OCI-LY1 (cell line): ENCODE measurements around the gene ARHGEF25.

Experiments
- H2AFZ ChIP-seq: fragments of 200-600 bp; sonication (generic), shearing (Covaris generic); 2 replicates; pipeline ENCODE4 v1.6.0; 2014; ENCODE audit warnings: antibody characterized with exemption, mild to moderate bottlenecking, low read length
- H3F3A ChIP-seq: fragments of 200-600 bp; sonication (generic), shearing (Covaris generic); 2 replicates; pipeline ENCODE4 v1.6.0; 2014; ENCODE audit warnings: mild to moderate bottlenecking, antibody characterized with exemption, low read length, moderate library complexity; ENCODE audit not compliant: insufficient read depth
- H3K27ac ChIP-seq: fragments of 200-600 bp; sonication (generic); 2 replicates; pipeline ENCODE4 v1.5.1; 2014; ENCODE audit warnings: low read length, mixed run types, mild to moderate bottlenecking, low read depth; ENCODE audit not compliant: poor library complexity, severe bottlenecking
- H3K27me3 ChIP-seq: fragments of 200-600 bp; sonication (generic); 2 replicates; pipeline ENCODE4 v1.6.0; 2014; ENCODE audit warnings: antibody characterized with exemption, mild to moderate bottlenecking, low read length, moderate library complexity; ENCODE audit not compliant: insufficient read depth
- H3K36me3 ChIP-seq: fragments of 200-600 bp; sonication (generic); 2 replicates; pipeline ENCODE4 v1.6.1; 2014; ENCODE audit warnings: mild to moderate bottlenecking, antibody characterized with exemption, low read length, moderate library complexity, mixed read lengths; ENCODE audit not compliant: insufficient read depth
- H3K4me1 ChIP-seq: fragments of 200-600 bp; sonication (generic); 2 replicates; pipeline ENCODE4 v1.5.1; 2014; ENCODE audit warnings: mild to moderate bottlenecking, low read length, moderate library complexity; ENCODE audit not compliant: insufficient read depth, severe bottlenecking
- H3K4me2 ChIP-seq: fragments of 200-600 bp; sonication (generic), shearing (Covaris generic); 2 replicates; pipeline ENCODE4 v1.6.1; 2014; ENCODE audit warnings: low read length
- H3K4me3 ChIP-seq: fragments of 200-600 bp; sonication (generic); 2 replicates; pipeline ENCODE4 v1.5.1; 2014; ENCODE audit warnings: low read length, low read depth, mild to moderate bottlenecking, mixed read lengths; ENCODE audit not compliant: poor library complexity, severe bottlenecking
- H3K79me2 ChIP-seq: fragments of 200-600 bp; shearing (Covaris generic); 2 replicates; pipeline ENCODE4 v1.6.1; 2016; ENCODE audit warnings: mixed run types, low read length, mixed read lengths; ENCODE audit not compliant: insufficient read depth
- H3K9ac ChIP-seq: fragments of 200-600 bp; sonication (generic), shearing (Covaris generic); 2 replicates; pipeline ENCODE4 v1.6.1; 2014; ENCODE audit warnings: mild to moderate bottlenecking, low read length, mixed read lengths
- H3K9me2 ChIP-seq: fragments of 200-600 bp; sonication (generic), shearing (Covaris generic); 2 replicates; pipeline ENCODE4 v1.6.1; 2014; ENCODE audit warnings: low read depth, mild to moderate bottlenecking, low read length, mixed read lengths
- H3K9me3 ChIP-seq: fragments of 200-600 bp; shearing (Covaris generic); 2 replicates; pipeline ENCODE4 v1.6.1; 2014; ENCODE audit warnings: low read length, mixed read lengths
- H4K20me1 ChIP-seq: fragments of 200-600 bp; sonication (generic), shearing (Covaris generic); 2 replicates; pipeline ENCODE4 v1.6.0; 2016; ENCODE audit warnings: mild to moderate bottlenecking, low read length; ENCODE audit not compliant: insufficient read depth
- CTCF ChIP-seq: fragments of 200-600 bp; sonication (generic), shearing (Covaris generic); IDR thresholded peaks from 2 replicates; pipeline ENCODE4 v1.5.1; 2017; ENCODE audit warnings: mild to moderate bottlenecking, antibody characterized with exemption, low read length, moderate library complexity, mixed read lengths
- EZH2 ChIP-seq: fragments of 200-600 bp; sonication (generic), shearing (Covaris generic); IDR thresholded peaks from 2 replicates; pipeline ENCODE4 v1.8.0; 2017; ENCODE audit warnings: borderline replicate concordance, mixed run types, mild to moderate bottlenecking, antibody characterized with exemption, low read length, moderate library complexity, mixed read lengths

ARHGEF25 gene

GRCh38 chr12:57580466-57580795 is 30.8 kb upstream of the ARHGEF25 start:
- no peaks in the 10 kb centered on the region for H3K36me3 ChIP-seq
- no peaks in the 10 kb centered on the region for H3K9me2 ChIP-seq
- H3K4me2 ChIP-seq: no peak overlapping the region
- H3K27ac ChIP-seq: no peak overlapping the region
- no peaks in the 10 kb centered on the region for H4K20me1 ChIP-seq
- no peak overlapping the region for H2AFZ ChIP-seq
- no peaks in the 10 kb centered on the region for H3K27me3 ChIP-seq
- H3K9me3 ChIP-seq: no peaks in the 10 kb centered on the region
- no peaks in the 10 kb centered on the region for H3F3A ChIP-seq
- TF ChIP-seq CTCF (no peak), EZH2 (no peak)
- no peak overlapping the region for H3K4me3 ChIP-seq
- H3K79me2 ChIP-seq: no peaks in the 10 kb centered on the region
- no peaks in the 10 kb centered on the region for H3K4me1 ChIP-seq
- no peak overlapping the region for H3K9ac ChIP-seq

- Histone ChIP-seq H3K9me2 (no peaks in the 10 kb centered on the region), H4K20me1 (no peaks in the 10 kb centered on the region), H3K79me2 (no peaks in the 10 kb centered on the region), H3K4me3 (no peak overlapping the region), H3K4me2 (no peak overlapping the region), H3K36me3 (no peaks in the 10 kb centered on the region), H3K4me1 (no peaks in the 10 kb centered on the region), H3K9ac (no peak overlapping the region), H3K27ac (no peak overlapping the region), H2AFZ (no peak overlapping the region), H3K27me3 (no peaks in the 10 kb centered on the region), H3F3A (no peaks in the 10 kb centered on the region), H3K9me3 (no peaks in the 10 kb centered on the region)
- TF ChIP-seq EZH2 (no peak), CTCF (no peak)
Measured at GRCh38 chr12:57581802-57582201, 29.4 kb upstream of the ARHGEF25 start.

GRCh38 chr12:57582440-57582839 is 28.8 kb upstream of the ARHGEF25 start:
- no peak for TF ChIP-seq CTCF
- TF ChIP-seq EZH2: no peak
- Histone ChIP-seq H2AFZ (no peak overlapping the region), H3K9me3 (no peaks in the 10 kb centered on the region), H3K4me2 (no peak overlapping the region), H3F3A (no peaks in the 10 kb centered on the region), H3K27me3 (no peaks in the 10 kb centered on the region), H3K36me3 (no peaks in the 10 kb centered on the region), H3K9ac (no peak overlapping the region), H4K20me1 (no peaks in the 10 kb centered on the region), H3K4me3 (no peak overlapping the region), H3K27ac (no peak overlapping the region), H3K79me2 (no peaks in the 10 kb centered on the region), H3K4me1 (no peaks in the 10 kb centered on the region), H3K9me2 (no peaks in the 10 kb centered on the region)
